Measurements from ENCODE around the gene DNAJB8. TPM values are rescaled to one million over a fixed set of nuclear protein-coding genes. Genes with fewer than 3 reads are reported as not detected.

The DNAJB8 gene
- polyA plus RNA-seq, 2 of the 4 experiments (the other 2 are of a cell fraction): not detected

DNA sequence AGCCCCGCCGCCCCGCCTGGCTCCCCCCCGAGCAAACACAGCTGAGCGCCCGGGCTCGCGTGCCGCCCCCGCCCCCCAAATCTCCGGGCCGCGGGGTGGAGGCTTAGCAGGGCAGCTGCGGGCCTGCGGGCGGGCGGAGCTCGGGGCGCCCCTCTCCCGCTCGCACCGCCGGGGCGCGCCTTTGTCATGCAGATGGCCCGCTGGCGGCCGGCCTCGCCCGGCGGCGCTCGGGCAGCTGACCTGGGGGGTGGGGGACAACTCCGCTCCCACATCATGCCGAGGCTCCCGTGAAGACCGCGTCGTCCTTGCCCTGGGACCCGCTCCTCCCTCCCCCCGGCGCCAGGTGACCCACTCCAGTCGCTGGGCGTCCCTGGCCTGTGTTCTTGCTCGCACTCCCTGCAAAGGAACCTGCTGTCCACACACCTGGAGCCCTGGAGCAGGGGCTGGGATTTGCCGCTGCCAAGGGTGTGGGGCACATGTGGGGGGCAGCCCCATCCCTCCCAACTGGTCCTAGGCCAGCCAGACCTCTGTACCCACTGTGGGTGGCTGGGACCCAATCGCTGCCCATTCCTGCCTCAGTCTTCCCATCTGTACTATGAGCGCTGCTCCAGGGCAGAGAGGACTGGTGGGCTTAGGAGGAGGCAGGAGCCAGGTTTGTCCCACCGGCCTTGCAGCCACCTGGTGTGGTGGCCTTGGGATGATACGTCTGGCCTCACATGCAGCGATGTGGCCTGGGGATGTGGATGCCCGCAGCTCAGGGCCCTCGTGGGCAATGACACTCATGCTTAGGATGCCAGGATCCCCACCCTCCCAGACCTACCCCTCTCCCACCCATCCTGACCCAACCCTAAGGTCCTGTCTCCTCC, 33.5 kb downstream of the DNAJB8 start (continued):
- TF ChIP-seq FOSL2 (IDR thresholded peaks at IDR 0.05) (no peak), FOSL2 (CRISPR knock-in tag; IDR thresholded peaks at IDR 0.05) (no peak)

DNA sequence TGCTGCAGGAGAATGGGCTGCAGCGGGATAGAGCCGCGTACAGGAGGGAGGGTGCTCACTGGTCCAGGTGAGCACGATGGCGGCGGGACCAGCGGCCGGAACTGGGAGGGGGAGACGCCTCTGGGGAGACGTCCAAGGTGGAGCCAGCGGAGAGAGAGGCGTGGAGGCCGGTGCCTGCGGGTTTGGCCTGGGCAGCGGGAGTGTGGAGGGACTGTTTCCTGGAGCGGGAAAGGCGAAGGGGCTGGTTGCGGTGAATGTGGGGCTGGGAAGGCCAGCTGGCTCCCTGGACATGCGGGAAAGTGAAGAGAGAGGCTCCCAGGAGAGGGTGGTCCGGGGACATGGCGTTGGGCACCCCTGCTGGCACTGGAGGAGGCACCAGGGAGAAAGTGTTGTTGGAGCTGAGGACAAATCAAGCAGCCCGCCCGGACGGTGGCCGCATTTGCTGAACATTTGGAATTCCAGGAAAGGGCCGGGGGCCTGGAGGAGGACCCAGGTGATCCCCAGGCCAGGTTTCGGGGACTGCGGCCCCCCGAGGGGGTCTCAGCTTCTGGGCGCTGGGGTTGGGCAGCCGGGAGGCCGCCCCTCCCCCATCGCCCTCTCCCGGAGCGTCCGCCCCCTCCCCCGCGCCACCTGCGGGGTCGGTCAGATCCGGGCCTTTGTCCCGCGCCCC, 34.3 kb downstream of the DNAJB8 start:
- ChIA-PET POLR2A (no interaction called here), CTCF (interaction anchor here (1.4 to 1.7 kb wide), 2 partner anchors 51 to 67 kb away, joined by 3 to 4 read pairs; no protein-coding TSS in a partner anchor)
- DNase-seq (ENCODE audit: low read depth in 1 of 2, low spot score in 1 of 2) (no peak), FAIRE-seq (no peak), ATAC-seq (no peak)
- Histone ChIP-seq H3K4me1 (no peaks in the 10 kb centered on the region), H3K9me3 (no peaks in the 10 kb centered on the region), H3K4me2 (peak overlapping the region; percentile 66), H3K27ac (peak overlapping the region in 1 of 2 experiments; percentile 67; a peak in 2 of 6 replicates), H3K4me3 (peak overlapping the region; percentile 25; the same call in 1 of the 3 replicates)
- TF ChIP-seq, protein P1, sequence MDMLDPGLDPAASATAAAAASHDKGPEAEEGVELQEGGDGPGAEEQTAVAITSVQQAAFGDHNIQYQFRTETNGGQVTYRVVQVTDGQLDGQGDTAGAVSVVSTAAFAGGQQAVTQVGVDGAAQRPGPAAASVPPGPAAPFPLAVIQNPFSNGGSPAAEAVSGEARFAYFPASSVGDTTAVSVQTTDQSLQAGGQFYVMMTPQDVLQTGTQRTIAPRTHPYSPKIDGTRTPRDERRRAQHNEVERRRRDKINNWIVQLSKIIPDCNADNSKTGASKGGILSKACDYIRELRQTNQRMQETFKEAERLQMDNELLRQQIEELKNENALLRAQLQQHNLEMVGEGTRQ (IDR thresholded peaks at IDR 0.05): no peak
- TF ChIP-seq HOXA7 (CRISPR knock-in tag; IDR thresholded peaks at IDR 0.05) (no peak), CEBPB (IDR thresholded peaks at IDR 0.05) (no peak), KDM1A (IDR thresholded peaks at IDR 0.05; ENCODE audit: low read depth) (no peak), RNF2 (IDR thresholded peaks at IDR 0.05; ENCODE audit: borderline replicate concordance, low read depth) (no peak), MAZ (IDR thresholded peaks at IDR 0.05; ENCODE audit: borderline replicate concordance, low read depth, low read length) (no peak), FOSB (CRISPR knock-in tag; IDR thresholded peaks at IDR 0.05) (no peak), ZC3H11A (IDR thresholded peaks at IDR 0.05) (no peak), SREBF2 (IDR thresholded peaks at IDR 0.05) (no peak), KDM5A (IDR thresholded peaks at IDR 0.05) (no peak), PHF8 (IDR thresholded peaks at IDR 0.05; ENCODE audit: borderline replicate concordance, low read depth) (no peak), JUNB (IDR thresholded peaks at IDR 0.05) (no peak), FOSL2 (IDR thresholded peaks at IDR 0.05) (no peak), FOSL2 (CRISPR knock-in tag; IDR thresholded peaks at IDR 0.05) (no peak), MAFK (IDR thresholded peaks at IDR 0.05; ENCODE audit: partially characterized antibody) (no peak), NPAS2 (CRISPR knock-in tag; IDR thresholded peaks at IDR 0.05; ENCODE audit: borderline replicate concordance) (no peak), RFX5 (IDR thresholded peaks at IDR 0.05) (no peak)
- TF ChIP-seq, protein P2, sequence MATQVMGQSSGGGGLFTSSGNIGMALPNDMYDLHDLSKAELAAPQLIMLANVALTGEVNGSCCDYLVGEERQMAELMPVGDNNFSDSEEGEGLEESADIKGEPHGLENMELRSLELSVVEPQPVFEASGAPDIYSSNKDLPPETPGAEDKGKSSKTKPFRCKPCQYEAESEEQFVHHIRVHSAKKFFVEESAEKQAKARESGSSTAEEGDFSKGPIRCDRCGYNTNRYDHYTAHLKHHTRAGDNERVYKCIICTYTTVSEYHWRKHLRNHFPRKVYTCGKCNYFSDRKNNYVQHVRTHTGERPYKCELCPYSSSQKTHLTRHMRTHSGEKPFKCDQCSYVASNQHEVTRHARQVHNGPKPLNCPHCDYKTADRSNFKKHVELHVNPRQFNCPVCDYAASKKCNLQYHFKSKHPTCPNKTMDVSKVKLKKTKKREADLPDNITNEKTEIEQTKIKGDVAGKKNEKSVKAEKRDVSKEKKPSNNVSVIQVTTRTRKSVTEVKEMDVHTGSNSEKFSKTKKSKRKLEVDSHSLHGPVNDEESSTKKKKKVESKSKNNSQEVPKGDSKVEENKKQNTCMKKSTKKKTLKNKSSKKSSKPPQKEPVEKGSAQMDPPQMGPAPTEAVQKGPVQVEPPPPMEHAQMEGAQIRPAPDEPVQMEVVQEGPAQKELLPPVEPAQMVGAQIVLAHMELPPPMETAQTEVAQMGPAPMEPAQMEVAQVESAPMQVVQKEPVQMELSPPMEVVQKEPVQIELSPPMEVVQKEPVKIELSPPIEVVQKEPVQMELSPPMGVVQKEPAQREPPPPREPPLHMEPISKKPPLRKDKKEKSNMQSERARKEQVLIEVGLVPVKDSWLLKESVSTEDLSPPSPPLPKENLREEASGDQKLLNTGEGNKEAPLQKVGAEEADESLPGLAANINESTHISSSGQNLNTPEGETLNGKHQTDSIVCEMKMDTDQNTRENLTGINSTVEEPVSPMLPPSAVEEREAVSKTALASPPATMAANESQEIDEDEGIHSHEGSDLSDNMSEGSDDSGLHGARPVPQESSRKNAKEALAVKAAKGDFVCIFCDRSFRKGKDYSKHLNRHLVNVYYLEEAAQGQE (IDR thresholded peaks at IDR 0.05): no peak
- TF ChIP-seq, protein P3, sequence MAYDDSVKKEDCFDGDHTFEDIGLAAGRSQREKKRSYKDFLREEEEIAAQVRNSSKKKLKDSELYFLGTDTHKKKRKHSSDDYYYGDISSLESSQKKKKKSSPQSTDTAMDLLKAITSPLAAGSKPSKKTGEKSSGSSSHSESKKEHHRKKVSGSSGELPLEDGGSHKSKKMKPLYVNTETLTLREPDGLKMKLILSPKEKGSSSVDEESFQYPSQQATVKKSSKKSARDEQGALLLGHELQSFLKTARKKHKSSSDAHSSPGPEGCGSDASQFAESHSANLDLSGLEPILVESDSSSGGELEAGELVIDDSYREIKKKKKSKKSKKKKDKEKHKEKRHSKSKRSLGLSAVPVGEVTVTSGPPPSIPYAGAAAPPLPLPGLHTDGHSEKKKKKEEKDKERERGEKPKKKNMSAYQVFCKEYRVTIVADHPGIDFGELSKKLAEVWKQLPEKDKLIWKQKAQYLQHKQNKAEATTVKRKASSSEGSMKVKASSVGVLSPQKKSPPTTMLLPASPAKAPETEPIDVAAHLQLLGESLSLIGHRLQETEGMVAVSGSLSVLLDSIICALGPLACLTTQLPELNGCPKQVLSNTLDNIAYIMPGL (CRISPR knock-in tag; IDR thresholded peaks at IDR 0.05; ENCODE audit: borderline replicate concordance): no peak
- TF ChIP-seq, protein P4, sequence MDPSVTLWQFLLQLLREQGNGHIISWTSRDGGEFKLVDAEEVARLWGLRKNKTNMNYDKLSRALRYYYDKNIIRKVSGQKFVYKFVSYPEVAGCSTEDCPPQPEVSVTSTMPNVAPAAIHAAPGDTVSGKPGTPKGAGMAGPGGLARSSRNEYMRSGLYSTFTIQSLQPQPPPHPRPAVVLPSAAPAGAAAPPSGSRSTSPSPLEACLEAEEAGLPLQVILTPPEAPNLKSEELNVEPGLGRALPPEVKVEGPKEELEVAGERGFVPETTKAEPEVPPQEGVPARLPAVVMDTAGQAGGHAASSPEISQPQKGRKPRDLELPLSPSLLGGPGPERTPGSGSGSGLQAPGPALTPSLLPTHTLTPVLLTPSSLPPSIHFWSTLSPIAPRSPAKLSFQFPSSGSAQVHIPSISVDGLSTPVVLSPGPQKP (IDR thresholded peaks at IDR 0.05; ENCODE audit: low read depth, low read length): no peak
- TF ChIP-seq, protein P5, sequence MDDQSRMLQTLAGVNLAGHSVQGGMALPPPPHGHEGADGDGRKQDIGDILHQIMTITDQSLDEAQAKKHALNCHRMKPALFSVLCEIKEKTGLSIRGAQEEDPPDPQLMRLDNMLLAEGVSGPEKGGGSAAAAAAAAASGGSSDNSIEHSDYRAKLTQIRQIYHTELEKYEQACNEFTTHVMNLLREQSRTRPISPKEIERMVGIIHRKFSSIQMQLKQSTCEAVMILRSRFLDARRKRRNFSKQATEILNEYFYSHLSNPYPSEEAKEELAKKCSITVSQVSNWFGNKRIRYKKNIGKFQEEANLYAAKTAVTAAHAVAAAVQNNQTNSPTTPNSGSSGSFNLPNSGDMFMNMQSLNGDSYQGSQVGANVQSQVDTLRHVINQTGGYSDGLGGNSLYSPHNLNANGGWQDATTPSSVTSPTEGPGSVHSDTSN (IDR thresholded peaks at IDR 0.05): no peak
- WGBS (ENCODE audit: missing lambda C conversion rate): 79% methylated on average over 25 of the region's 43 CpGs

All from A549 (cell line).